Breast epithelium (tissue), 4 donors: ENCODE data around the gene TRIO. TPM values are rescaled to one million over a fixed set of nuclear protein-coding genes. Genes with fewer than 3 reads are reported as not detected.

Source experiments
- DNase-seq, 2 donors: peaks; one replicate each; pipeline ENCODE4 v3.0.0-alpha.2; 2019; ENCODE audit warnings: low spot score in 2 of 2
- H3K27ac ChIP-seq, 2 donors: fragments of 200-600 bp; sonication (generic) in 1 of 2; one replicate each; pipeline ENCODE4 v1.5.1; 2016 to 2019; ENCODE audit warnings: mild to moderate bottlenecking in 1 of 2
- H3K27me3 ChIP-seq, 2 donors: fragments of 200-600 bp; sonication (generic) in 1 of 2; one replicate each; pipeline versions ENCODE4 v1.5.1 to v1.6.0; 2017 to 2019; ENCODE audit warnings: control low read depth in 1 of 2, mild to moderate bottlenecking in 1 of 2
- H3K36me3 ChIP-seq: fragments of 200-600 bp; one replicate; pipeline ENCODE4 v1.5.1; 2019
- H3K4me1 ChIP-seq, 2 donors: fragments of 200-600 bp; sonication (generic); one replicate each; pipeline ENCODE4 v1.5.1; 2016 to 2019; ENCODE audit warnings: control low read depth in 1 of 2
- H3K4me3 ChIP-seq, 3 donors: fragments of 200-600 bp; sonication (generic); 1 replicate in 2 of 3; 2 replicates in 1 of 3; pipeline ENCODE4 v1.5.1; 2016 to 2019; ENCODE audit warnings: mild to moderate bottlenecking in 3 of 3, moderate library complexity in 2 of 3
- H3K9me3 ChIP-seq, 2 donors: fragments of 200-600 bp; sonication (generic) in 1 of 2; one replicate each; pipeline ENCODE4 v1.5.1; 2016 to 2019; ENCODE audit warnings: control low read depth in 1 of 2
- CTCF ChIP-seq, 3 donors: fragments of 450-650 bp; IDR thresholded peaks; one replicate each; pipeline ENCODE4 v1.5.1; 2016 to 2017; ENCODE audit warnings: antibody characterized with exemption in 3 of 3, mild to moderate bottlenecking in 3 of 3, moderate library complexity in 3 of 3
- POLR2A ChIP-seq: fragments of 450-650 bp; IDR thresholded peaks from one replicate; pipeline ENCODE4 v1.6.1; 2016; ENCODE audit warnings: antibody characterized with exemption, mild to moderate bottlenecking, moderate library complexity
- POLR2AphosphoS5 ChIP-seq, 3 donors: sonication (generic); formaldehyde crosslinking; IDR thresholded peaks; one replicate each; pipeline ENCODE4 v1.6.1; 2017; ENCODE audit warnings: antibody characterized with exemption in 3 of 3
- intact Hi-C: fragments of 100-400 bp; cut with DNase I; formaldehyde crosslinking; loops from one replicate; pipeline ENCODE4 v1.15.1; 2023; ENCODE audit warnings: low total_unique reads
- total RNA-seq, 3 donors: library from RNA; depleted of rRNA; stranded (reverse); fragments of >200 nt; gene quantifications; one replicate each; pipeline ENCODE4 v1.1.0, GENCODE V29; 2016

The TRIO gene
- total RNA-seq, 3 donors from 2014 or later, result 191 to 209 (median 193) TPM

- intact Hi-C loops, result no loop called here
- DNase-seq, result peak in 1 of 2 donors; percentile 61
- Histone ChIP-seq H3K4me3 (no peak overlapping the region), H3K27ac (no peak overlapping the region), H3K36me3 (no peaks in the 10 kb centered on the region), H3K27me3 (no peaks in the 10 kb centered on the region), H3K9me3 (no peaks in the 10 kb centered on the region), H3K4me1 (no peaks in the 10 kb centered on the region)
- TF ChIP-seq POLR2A, result no peak
- peak; percentile 48 to 86 (median 78) for TF ChIP-seq CTCF (IDR thresholded peaks at IDR 0.05)
Measured at GRCh38 chr5:14351845-14352712, 208.9 kb downstream of the TRIO start.

GRCh38 chr5:14353726-14354474, 210.8 kb downstream of the TRIO start:
- H3K36me3 ChIP-seq, result no peaks in the 10 kb centered on the region

GRCh38 chr5:14355391-14355790, 212.2 kb downstream of the TRIO start:
- no peak for TF ChIP-seq POLR2A
- TF ChIP-seq POLR2AphosphoS5 (IDR thresholded peaks at IDR 0.05), result no peak
- no peak for TF ChIP-seq CTCF (IDR thresholded peaks at IDR 0.05)
- no peak overlapping the region for H3K27ac ChIP-seq
- no peaks in the 10 kb centered on the region for H3K4me1 ChIP-seq
- intact Hi-C loops, result no loop called here
- peaks cover 8% of the 10 kb centered on the region for H3K36me3 ChIP-seq
- H3K9me3 ChIP-seq, result no peaks in the 10 kb centered on the region
- no peak overlapping the region for H3K4me3 ChIP-seq
- DNase-seq, result no peak
- H3K27me3 ChIP-seq, result no peaks in the 10 kb centered on the region

More at GRCh38 chr5:14353726-14354474, 210.8 kb downstream of the TRIO start:
- Histone ChIP-seq H3K4me3 (no peak overlapping the region), H3K9me3 (no peaks in the 10 kb centered on the region), H3K27ac (no peak overlapping the region), H3K4me1 (no peaks in the 10 kb centered on the region), H3K27me3 (no peaks in the 10 kb centered on the region)
- intact Hi-C loops, result no loop called here
- DNase-seq, result no peak
- TF ChIP-seq CTCF (IDR thresholded peaks at IDR 0.05), result no peak
- no peak for TF ChIP-seq POLR2AphosphoS5 (IDR thresholded peaks at IDR 0.05)
- no peak for TF ChIP-seq POLR2A

GRCh38 chr5:14356305-14356704, 213.2 kb downstream of the TRIO start:
- DNase-seq, result no peak
- Histone ChIP-seq H3K27me3 (no peaks in the 10 kb centered on the region), H3K4me1 (no peaks in the 10 kb centered on the region), H3K36me3 (peaks cover 8% of the 10 kb centered on the region), H3K9me3 (no peaks in the 10 kb centered on the region), H3K4me3 (no peak overlapping the region), H3K27ac (no peak overlapping the region)
- intact Hi-C loops, result no loop called here
- TF ChIP-seq POLR2AphosphoS5 (IDR thresholded peaks at IDR 0.05) (no peak), POLR2A (no peak), CTCF (IDR thresholded peaks at IDR 0.05) (no peak)

GRCh38 chr5:14357441-14357840, 214.3 kb downstream of the TRIO start:
- H3K9me3 ChIP-seq, result no peaks in the 10 kb centered on the region
- DNase-seq, result no peak
- no peak overlapping the region for H3K27ac ChIP-seq
- intact Hi-C loops, result no loop called here
- H3K4me1 ChIP-seq, result no peaks in the 10 kb centered on the region
- no peaks in the 10 kb centered on the region for H3K27me3 ChIP-seq
- TF ChIP-seq POLR2A (no peak), CTCF (IDR thresholded peaks at IDR 0.05) (no peak), POLR2AphosphoS5 (IDR thresholded peaks at IDR 0.05) (no peak)
- peaks cover 8% of the 10 kb centered on the region for H3K36me3 ChIP-seq
- no peak overlapping the region for H3K4me3 ChIP-seq
